CD8-positive, alpha-beta memory T cell (primary cell): ENCODE measurements around the gene GRM7. TPM values are rescaled to one million over a fixed set of nuclear protein-coding genes. Genes with fewer than 3 reads are reported as not detected.
"Not testable (repeated sequence)": the region's sequence is repeated elsewhere in the genome, so short reads cannot be mapped to it uniquely, and the experiment has no call there.

Experiments
- CTCF ChIA-PET: fragments of 350-600 bp; sonication (Branson Sonifier 250); formaldehyde crosslinking; loops from one replicate; lab custom pipeline; 2021; ENCODE audit warnings: antibody characterized with exemption; lab: Charles Lee
- POLR2A ChIA-PET: fragments of 350-600 bp; sonication (Branson Sonifier 250); formaldehyde crosslinking; loops from one replicate; lab custom pipeline; 2021; ENCODE audit warnings: antibody characterized with exemption; lab: Charles Lee
- DNase-seq, 5 donors: peaks; one replicate each; pipeline versions ENCODE4 v3.0.0 to v3.0.0-alpha.2; 2020 to 2022; ENCODE audit warnings: mixed read lengths in 1 of 5
- H3K27ac ChIP-seq: one replicate; pipeline ENCODE4 v1.7.0; 2013; ENCODE audit warnings: low read depth, mild to moderate bottlenecking, low read length, moderate library complexity
- H3K27me3 ChIP-seq: 2 replicates; pipeline ENCODE4 v1.7.0; 2013; ENCODE audit warnings: low read length, mild to moderate bottlenecking; ENCODE audit not compliant: insufficient read depth, poor library complexity, severe bottlenecking
- H3K36me3 ChIP-seq: 2 replicates; pipeline ENCODE4 v1.7.0; 2013; ENCODE audit warnings: mild to moderate bottlenecking, low read length, moderate library complexity; ENCODE audit not compliant: insufficient read depth
- H3K4me1 ChIP-seq: 2 replicates; pipeline ENCODE4 v1.7.0; 2013; ENCODE audit warnings: mild to moderate bottlenecking, low read length, moderate library complexity; ENCODE audit not compliant: insufficient read depth
- H3K4me3 ChIP-seq: 2 replicates; pipeline ENCODE4 v1.7.0; 2013; ENCODE audit warnings: mild to moderate bottlenecking, low read length
- H3K9me3 ChIP-seq: 2 replicates; pipeline ENCODE4 v1.7.0; 2013; ENCODE audit warnings: mild to moderate bottlenecking, low read length
- H3K27ac Mint-ChIP-seq, 8 donors: one replicate each; pipeline ENCODE4 v1.8.0; 2020 to 2021; ENCODE audit warnings: mixed read lengths in 8 of 8, mild to moderate bottlenecking in 6 of 8, inconsistent platforms in 3 of 8, moderate library complexity in 3 of 8
- H3K27me3 Mint-ChIP-seq, 2 donors: one replicate each; pipeline ENCODE4 v1.8.0; 2020 to 2021; ENCODE audit warnings: mixed read lengths in 2 of 2, mild to moderate bottlenecking in 1 of 2, moderate library complexity in 1 of 2
- H3K36me3 Mint-ChIP-seq, 3 donors: one replicate each; pipeline ENCODE4 v1.8.0; 2020 to 2021; ENCODE audit warnings: mixed read lengths in 3 of 3, inconsistent platforms in 1 of 3, mild to moderate bottlenecking in 1 of 3
- H3K4me1 Mint-ChIP-seq, 3 donors: one replicate each; pipeline ENCODE4 v1.8.0; 2020 to 2021; ENCODE audit warnings: mixed read lengths in 3 of 3, inconsistent platforms in 1 of 3, mild to moderate bottlenecking in 1 of 3
- H3K4me3 Mint-ChIP-seq, 7 donors: one replicate each; pipeline ENCODE4 v1.8.0; 2020 to 2021; ENCODE audit warnings: mixed read lengths in 7 of 7, mild to moderate bottlenecking in 6 of 7, moderate library complexity in 4 of 7, inconsistent platforms in 2 of 7
- H3K9me3 Mint-ChIP-seq, 5 donors: one replicate each; pipeline ENCODE4 v1.8.0; 2020 to 2022; ENCODE audit warnings: mixed read lengths in 5 of 5, mild to moderate bottlenecking in 3 of 5, moderate library complexity in 2 of 5, inconsistent platforms in 1 of 5
- polyA plus RNA-seq: library from polyadenylated mRNA; unstranded; fragments of 300-500 nt; fragmentation: Illumina TruSeq; gene quantifications from one replicate; pipeline ENCODE4 v1.2.3, GENCODE V29; 2021
- total RNA-seq, 2 experiments: library from RNA; stranded (reverse); gene quantifications; one replicate each; pipeline ENCODE4 v1.2.3, GENCODE V29; 2021

GRM7 gene
- total and polyA plus RNA-seq, 3 experiments from 2014 or later: not detected

GRCh38 chr3:6921876-6922275, 61.0 kb downstream of the GRM7 start:
- POLR2A ChIA-PET: no interaction called here
- Histone ChIP-seq H3K9me3 (no peaks in the 10 kb centered on the region), H3K27ac (no peak overlapping the region), H3K36me3 (no peaks in the 10 kb centered on the region), H3K27me3 (no peaks in the 10 kb centered on the region), H3K4me3 (no peak overlapping the region), H3K4me1 (no peaks in the 10 kb centered on the region)
- Mint-ChIP-seq H3K27ac (no peak overlapping the region), H3K4me3 (no peak overlapping the region), H3K36me3 (no peaks in the 10 kb centered on the region), H3K4me1 (no peaks in the 10 kb centered on the region), H3K27me3 (no peaks in the 10 kb centered on the region), H3K9me3 (peaks cover 0 to 29% (median 7%) of the 10 kb centered on the region in 5 donors)
- CTCF ChIA-PET: no interaction called here
- no peak for DNase-seq

- Histone ChIP-seq H3K27ac (no peak overlapping the region), H3K4me1 (no peaks in the 10 kb centered on the region), H3K36me3 (no peaks in the 10 kb centered on the region), H3K4me3 (no peak overlapping the region), H3K9me3 (no peaks in the 10 kb centered on the region), H3K27me3 (no peaks in the 10 kb centered on the region)
- H3K9me3 Mint-ChIP-seq: peaks cover 0 to 24% (median 0%) of the 10 kb centered on the region in 5 donors
- ChIA-PET POLR2A (no interaction called here), CTCF (no interaction called here)
- no peak overlapping the region for H3K27ac Mint-ChIP-seq
- H3K36me3 Mint-ChIP-seq: no peaks in the 10 kb centered on the region
- no peaks in the 10 kb centered on the region for H3K27me3 Mint-ChIP-seq
- H3K4me1 Mint-ChIP-seq: no peaks in the 10 kb centered on the region
- H3K4me3 Mint-ChIP-seq: no peak overlapping the region
- no peak for DNase-seq
Measured at GRCh38 chr3:6928064-6928463, 67.1 kb downstream of the GRM7 start.

GRCh38 chr3:6929918-6930317, 69.0 kb downstream of the GRM7 start:
- Histone ChIP-seq H3K36me3 (no peaks in the 10 kb centered on the region), H3K27ac (no peak overlapping the region), H3K4me1 (no peaks in the 10 kb centered on the region), H3K27me3 (no peaks in the 10 kb centered on the region), H3K9me3 (no peaks in the 10 kb centered on the region), H3K4me3 (no peak overlapping the region)
- CTCF ChIA-PET: no interaction called here
- Mint-ChIP-seq H3K9me3 (peaks cover 0 to 21% (median 3%) of the 10 kb centered on the region in 5 donors), H3K27me3 (no peaks in the 10 kb centered on the region), H3K4me3 (no peak overlapping the region), H3K4me1 (no peaks in the 10 kb centered on the region), H3K27ac (no peak overlapping the region), H3K36me3 (no peaks in the 10 kb centered on the region)
- POLR2A ChIA-PET: no interaction called here
- no peak for DNase-seq

- CTCF ChIA-PET, H3K27me3 Mint-ChIP-seq: not testable (repeated sequence)
Measured at GRCh38 chr3:6935418-6935817, 74.5 kb downstream of the GRM7 start.

GRCh38 chr3:6935970-6936369, 75.1 kb downstream of the GRM7 start:
- H3K4me3 Mint-ChIP-seq: no peak overlapping the region
- no peaks in the 10 kb centered on the region for H3K9me3 ChIP-seq
- peaks cover 0 to 16% (median 10%) of the 10 kb centered on the region in 5 donors for H3K9me3 Mint-ChIP-seq
- no peak overlapping the region for H3K27ac Mint-ChIP-seq
- no peaks in the 10 kb centered on the region for H3K36me3 ChIP-seq
- H3K4me1 ChIP-seq: no peaks in the 10 kb centered on the region
- ChIA-PET POLR2A (no interaction called here), CTCF (no interaction called here)
- H3K27me3 Mint-ChIP-seq: no peaks in the 10 kb centered on the region
- no peak overlapping the region for H3K4me3 ChIP-seq
- no peaks in the 10 kb centered on the region for H3K27me3 ChIP-seq
- H3K36me3 Mint-ChIP-seq: no peaks in the 10 kb centered on the region
- DNase-seq: no peak
- H3K27ac ChIP-seq: no peak overlapping the region
- no peaks in the 10 kb centered on the region for H3K4me1 Mint-ChIP-seq

More at GRCh38 chr3:6935418-6935817, 74.5 kb downstream of the GRM7 start:
- DNase-seq, H3K4me1 ChIP-seq, H3K36me3 Mint-ChIP-seq, H3K4me3 Mint-ChIP-seq, H3K27ac Mint-ChIP-seq, POLR2A ChIA-PET, H3K27me3 ChIP-seq, H3K36me3 ChIP-seq, H3K9me3 ChIP-seq, H3K4me1 Mint-ChIP-seq, H3K27ac ChIP-seq, H3K4me3 ChIP-seq: not testable (repeated sequence)
- H3K9me3 Mint-ChIP-seq: peaks cover 0 to 16% (median 9%) of the 10 kb centered on the region in 5 donors

GRCh38 chr3:6962801-6963200, 101.9 kb downstream of the GRM7 start:
- no peak overlapping the region for H3K27ac ChIP-seq
- H3K27me3 ChIP-seq: no peaks in the 10 kb centered on the region
- Mint-ChIP-seq H3K27ac (no peak overlapping the region), H3K4me1 (no peaks in the 10 kb centered on the region), H3K27me3 (no peaks in the 10 kb centered on the region), H3K4me3 (no peak overlapping the region), H3K36me3 (no peaks in the 10 kb centered on the region), H3K9me3 (peaks cover 0 to 9% (median 7%) of the 10 kb centered on the region in 5 donors)
- H3K4me1 ChIP-seq: no peaks in the 10 kb centered on the region
- ChIA-PET POLR2A (no interaction called here), CTCF (no interaction called here)
- no peak overlapping the region for H3K4me3 ChIP-seq
- no peaks in the 10 kb centered on the region for H3K36me3 ChIP-seq
- no peak for DNase-seq
- no peaks in the 10 kb centered on the region for H3K9me3 ChIP-seq

- no peaks in the 10 kb centered on the region for H3K27me3 Mint-ChIP-seq
- no peaks in the 10 kb centered on the region for H3K4me1 Mint-ChIP-seq
- H3K9me3 Mint-ChIP-seq: peaks cover 3 to 13% (median 7%) of the 10 kb centered on the region in 5 donors
- no peaks in the 10 kb centered on the region for H3K36me3 Mint-ChIP-seq
- Histone ChIP-seq H3K9me3 (no peaks in the 10 kb centered on the region), H3K36me3 (no peaks in the 10 kb centered on the region), H3K4me1 (no peaks in the 10 kb centered on the region), H3K4me3 (no peak overlapping the region), H3K27ac (no peak overlapping the region), H3K27me3 (no peaks in the 10 kb centered on the region)
- H3K27ac Mint-ChIP-seq: no peak overlapping the region
- POLR2A ChIA-PET: no interaction called here
- no peak for DNase-seq
- H3K4me3 Mint-ChIP-seq: no peak overlapping the region
- CTCF ChIA-PET: no interaction called here
Measured at GRCh38 chr3:6965881-6966280, 105.0 kb downstream of the GRM7 start.

- Histone ChIP-seq H3K36me3 (no peaks in the 10 kb centered on the region), H3K27me3 (no peaks in the 10 kb centered on the region), H3K27ac (no peak overlapping the region), H3K9me3 (no peaks in the 10 kb centered on the region), H3K4me1 (no peaks in the 10 kb centered on the region), H3K4me3 (no peak overlapping the region)
- POLR2A ChIA-PET: no interaction called here
- Mint-ChIP-seq H3K4me1 (no peaks in the 10 kb centered on the region), H3K36me3 (no peaks in the 10 kb centered on the region), H3K9me3 (peaks cover 2 to 9% (median 4%) of the 10 kb centered on the region in 5 donors), H3K27me3 (no peaks in the 10 kb centered on the region), H3K27ac (no peak overlapping the region), H3K4me3 (no peak overlapping the region)
- CTCF ChIA-PET: no interaction called here
- no peak for DNase-seq
Measured at GRCh38 chr3:6971933-6972332, 111.0 kb downstream of the GRM7 start.

- no peaks in the 10 kb centered on the region for H3K27me3 ChIP-seq
- H3K4me1 Mint-ChIP-seq: no peaks in the 10 kb centered on the region
- no peak overlapping the region for H3K27ac ChIP-seq
- H3K4me1 ChIP-seq: no peaks in the 10 kb centered on the region
- ChIA-PET POLR2A (no interaction called here), CTCF (no interaction called here)
- no peak overlapping the region for H3K4me3 Mint-ChIP-seq
- peaks cover 0 to 16% (median 3%) of the 10 kb centered on the region in 5 donors for H3K9me3 Mint-ChIP-seq
- H3K27ac Mint-ChIP-seq: no peak overlapping the region
- no peaks in the 10 kb centered on the region for H3K36me3 ChIP-seq
- H3K9me3 ChIP-seq: no peaks in the 10 kb centered on the region
- no peak for DNase-seq
- H3K27me3 Mint-ChIP-seq: no peaks in the 10 kb centered on the region
- H3K36me3 Mint-ChIP-seq: no peaks in the 10 kb centered on the region
- no peak overlapping the region for H3K4me3 ChIP-seq
Measured at GRCh38 chr3:6985848-6986247, 124.9 kb downstream of the GRM7 start.
